HEK293 (cell line): ENCODE results near the gene CCDC78.
A peak's percentile ranks its signal among the peaks of the same experiment; 100 is the strongest.

Experiments used
- CTCF ChIA-PET: fragments of 350-600 bp; formaldehyde crosslinking; extraction: SDS; loops from one replicate; lab custom pipeline; 2021; ENCODE audit warnings: antibody characterized with exemption; lab: Yijun Ruan, JAX
- POLR2A ChIA-PET: fragments of 300-600 bp; formaldehyde crosslinking; extraction: SDS; loops from one replicate; lab custom pipeline; 2020; ENCODE audit warnings: antibody characterized with exemption, inconsistent platforms; lab: Yijun Ruan, JAX
- H3K27ac ChIP-seq: fragments of 200-500 bp; sonication (Bioruptor generic); 2 replicates; pipeline ENCODE4 v1.5.1; 2014; ENCODE audit warnings: low read depth, low read length, control low read depth, inconsistent platforms; ENCODE audit errors: extremely low read depth
- H3K36me3 ChIP-seq, 2 experiments: fragments of 200-500 bp in 1 of 2; sonication (Bioruptor generic) in 1 of 2; 1 replicate in 1 of 2; 2 replicates in 1 of 2; pipeline ENCODE4 v1.5.1; 2014 to 2017; ENCODE audit warnings: inconsistent platforms in 2 of 2, low read length in 2 of 2; ENCODE audit not compliant: control insufficient read depth in 2 of 2, insufficient read depth in 1 of 2
- H3K4me1 ChIP-seq: fragments of 200-500 bp; sonication (Bioruptor generic); 2 replicates; pipeline ENCODE4 v1.5.1; 2014; ENCODE audit warnings: mild to moderate bottlenecking, low read length, inconsistent platforms; ENCODE audit not compliant: control insufficient read depth, insufficient read depth
- H3K4me3 ChIP-seq: 2 replicates; pipeline ENCODE4 v1.5.1; 2011; ENCODE audit warnings: low read depth, mild to moderate bottlenecking, control low read depth, low read length, moderate library complexity
- H3K9me3 ChIP-seq: fragments of 200-500 bp; sonication (Bioruptor generic); 2 replicates; pipeline ENCODE4 v1.5.1; 2014; ENCODE audit warnings: low read depth, low read length, inconsistent platforms; ENCODE audit not compliant: control insufficient read depth, insufficient read depth
- BCL11A ChIP-seq: fragments of 450-650 bp; formaldehyde crosslinking; IDR thresholded peaks from 2 replicates; pipeline ENCODE4 v1.5.1; 2016; ENCODE audit warnings: low read depth, missing biosample characterization, missing genetic modification characterization
- GLIS1 ChIP-seq: fragments of 450-650 bp; formaldehyde crosslinking; IDR thresholded peaks from 2 replicates; pipeline ENCODE4 v1.5.1; 2016; ENCODE audit warnings: missing biosample characterization, missing genetic modification characterization
- KLF1 ChIP-seq: fragments of 450-650 bp; formaldehyde crosslinking; IDR thresholded peaks from 2 replicates; pipeline ENCODE4 v1.5.1; 2016; ENCODE audit warnings: missing biosample characterization, missing genetic modification characterization
- KLF8 ChIP-seq: fragments of 450-650 bp; formaldehyde crosslinking; IDR thresholded peaks from 2 replicates; pipeline ENCODE4 v1.5.1; 2016; ENCODE audit warnings: missing biosample characterization, missing genetic modification characterization
- MZF1 ChIP-seq: fragments of 450-650 bp; formaldehyde crosslinking; IDR thresholded peaks from 2 replicates; pipeline ENCODE4 v1.5.1; 2017; ENCODE audit warnings: missing biosample characterization, missing genetic modification characterization, borderline replicate concordance
- PRDM10 ChIP-seq: fragments of 450-650 bp; formaldehyde crosslinking; IDR thresholded peaks from 2 replicates; pipeline ENCODE4 v1.5.1; 2016; ENCODE audit warnings: missing biosample characterization, missing genetic modification characterization
- SP2 ChIP-seq: fragments of 450-650 bp; formaldehyde crosslinking; IDR thresholded peaks from 2 replicates; pipeline ENCODE4 v1.5.1; 2016; ENCODE audit warnings: missing biosample characterization, missing genetic modification characterization
- WT1 ChIP-seq: fragments of 450-650 bp; formaldehyde crosslinking; IDR thresholded peaks from 2 replicates; pipeline ENCODE4 v1.5.1; 2016; ENCODE audit warnings: missing biosample characterization, missing genetic modification characterization
- YY1 ChIP-seq: fragments of 450-650 bp; formaldehyde crosslinking; IDR thresholded peaks from 2 replicates; pipeline ENCODE4 v1.5.1; 2018; ENCODE audit warnings: missing biosample characterization, missing genetic modification characterization
- ZBTB6 ChIP-seq: fragments of 450-650 bp; formaldehyde crosslinking; IDR thresholded peaks from 2 replicates; pipeline ENCODE4 v1.5.1; 2017; ENCODE audit warnings: missing biosample characterization, missing genetic modification characterization
- ZBTB8A ChIP-seq: fragments of 450-650 bp; formaldehyde crosslinking; IDR thresholded peaks from 2 replicates; pipeline ENCODE4 v1.5.1; 2016; ENCODE audit warnings: missing biosample characterization, missing genetic modification characterization
- ZFHX2 ChIP-seq: fragments of 450-650 bp; formaldehyde crosslinking; conservative IDR thresholded peaks from 2 replicates; pipeline ENCODE4 v1.5.1; 2016; ENCODE audit warnings: missing biosample characterization, missing genetic modification characterization
- ZFP41 ChIP-seq: fragments of 450-650 bp; formaldehyde crosslinking; IDR thresholded peaks from 2 replicates; pipeline ENCODE4 v1.5.1; 2016; ENCODE audit warnings: missing biosample characterization, missing genetic modification characterization, borderline replicate concordance
- ZNF184 ChIP-seq: fragments of 450-650 bp; IDR thresholded peaks from 2 replicates; pipeline ENCODE4 v1.5.1; 2018; ENCODE audit warnings: missing biosample characterization, mild to moderate bottlenecking, missing genetic modification characterization
- ZNF2 ChIP-seq: fragments of 450-650 bp; formaldehyde crosslinking; IDR thresholded peaks from 2 replicates; pipeline ENCODE4 v1.5.1; 2016; ENCODE audit warnings: missing biosample characterization, missing genetic modification characterization
- ZNF202 ChIP-seq: fragments of 450-650 bp; formaldehyde crosslinking; IDR thresholded peaks from 2 replicates; pipeline ENCODE4 v1.5.1; 2016; ENCODE audit warnings: missing biosample characterization, missing genetic modification characterization, borderline replicate concordance
- ZNF394 ChIP-seq: fragments of 450-650 bp; formaldehyde crosslinking; IDR thresholded peaks from 2 replicates; pipeline ENCODE4 v1.5.1; 2016; ENCODE audit warnings: missing biosample characterization, missing genetic modification characterization, mild to moderate bottlenecking, moderate library complexity, borderline replicate concordance
- ZNF544 ChIP-seq: fragments of 450-650 bp; formaldehyde crosslinking; IDR thresholded peaks from 2 replicates; pipeline ENCODE4 v1.5.0; 2017; ENCODE audit warnings: missing biosample characterization, missing genetic modification characterization
- ZNF549 ChIP-seq: fragments of 450-650 bp; IDR thresholded peaks from 2 replicates; pipeline ENCODE4 v1.5.1; 2018; ENCODE audit warnings: missing biosample characterization, missing genetic modification characterization, mild to moderate bottlenecking, inconsistent platforms, moderate library complexity
- ZNF560 ChIP-seq: fragments of 450-650 bp; formaldehyde crosslinking; IDR thresholded peaks from 2 replicates; pipeline ENCODE4 v1.5.1; 2017; ENCODE audit warnings: missing biosample characterization, missing genetic modification characterization, borderline replicate concordance
- ZNF600 ChIP-seq: fragments of 450-650 bp; formaldehyde crosslinking; IDR thresholded peaks from 2 replicates; pipeline ENCODE4 v1.5.1; 2016; ENCODE audit warnings: missing biosample characterization, missing genetic modification characterization
- ZNF677 ChIP-seq: fragments of 450-650 bp; IDR thresholded peaks from 2 replicates; pipeline ENCODE4 v1.5.0; 2018; ENCODE audit warnings: missing biosample characterization, mild to moderate bottlenecking, missing genetic modification characterization, moderate library complexity
- TF ChIP-seq, protein P1 (sequence below): fragments of 450-650 bp; formaldehyde crosslinking; IDR thresholded peaks from 2 replicates; pipeline ENCODE4 v1.5.1; 2016; ENCODE audit warnings: missing biosample characterization, missing genetic modification characterization

The CCDC78 gene

DNA sequence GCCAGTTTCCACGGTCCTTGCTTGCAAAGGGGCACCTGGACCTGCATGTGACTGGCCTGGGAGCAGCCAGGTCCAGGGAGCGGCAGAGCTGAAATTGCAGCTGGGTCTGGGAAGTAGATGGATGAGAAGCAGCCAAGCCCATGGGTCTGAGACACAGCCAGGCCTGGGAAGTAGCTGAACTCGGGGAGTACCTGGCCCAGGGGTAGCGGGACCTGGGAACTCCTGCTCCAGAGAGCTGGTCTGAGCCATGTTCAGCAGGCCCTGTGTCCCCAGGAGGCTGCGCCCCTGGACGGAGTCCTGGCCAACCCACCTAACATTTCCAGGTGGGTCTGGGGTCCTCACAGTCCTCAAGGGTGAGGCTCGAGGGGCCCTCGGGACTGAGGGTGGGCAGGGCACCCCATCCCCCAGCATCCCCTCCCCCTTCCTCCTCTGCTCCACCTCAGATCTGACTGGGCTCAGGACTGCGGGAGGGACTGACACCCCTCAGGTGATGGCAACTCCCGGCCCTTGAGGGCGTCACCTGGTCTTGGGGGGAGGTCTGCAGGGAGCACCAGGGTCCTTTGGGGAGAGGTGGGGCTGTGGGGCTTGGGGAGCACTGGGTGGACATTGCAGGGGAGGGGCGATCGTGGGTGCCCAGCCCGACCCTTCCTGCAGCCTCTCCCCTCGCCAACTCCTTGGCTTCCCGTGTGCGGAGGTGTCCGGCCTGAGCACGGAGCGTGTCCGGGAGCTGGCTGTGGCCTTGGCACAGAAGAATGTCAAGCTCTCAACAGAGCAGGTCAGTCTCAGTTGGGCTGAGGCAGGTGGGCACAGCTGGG, 37.3 kb upstream of the CCDC78 start:
- no peaks in the 10 kb centered on the region for H3K36me3 ChIP-seq
- no peak overlapping the region for H3K4me3 ChIP-seq
- TF ChIP-seq ZNF394 (peak; percentile 99), BCL11A (no peak), ZNF600 (tag by site-specific recombination) (no peak), ZNF544 (tag by site-specific recombination) (no peak), ZNF2 (tag by site-specific recombination) (no peak)
- ChIA-PET CTCF (no interaction called here), POLR2A (interaction anchor here (1.0 kb wide), 1 partner anchor 10 kb away, joined by 5 read pairs; no protein-coding TSS in a partner anchor)
- no peak overlapping the region for H3K27ac ChIP-seq
- no peaks in the 10 kb centered on the region for H3K4me1 ChIP-seq
- no peaks in the 10 kb centered on the region for H3K9me3 ChIP-seq

DNA sequence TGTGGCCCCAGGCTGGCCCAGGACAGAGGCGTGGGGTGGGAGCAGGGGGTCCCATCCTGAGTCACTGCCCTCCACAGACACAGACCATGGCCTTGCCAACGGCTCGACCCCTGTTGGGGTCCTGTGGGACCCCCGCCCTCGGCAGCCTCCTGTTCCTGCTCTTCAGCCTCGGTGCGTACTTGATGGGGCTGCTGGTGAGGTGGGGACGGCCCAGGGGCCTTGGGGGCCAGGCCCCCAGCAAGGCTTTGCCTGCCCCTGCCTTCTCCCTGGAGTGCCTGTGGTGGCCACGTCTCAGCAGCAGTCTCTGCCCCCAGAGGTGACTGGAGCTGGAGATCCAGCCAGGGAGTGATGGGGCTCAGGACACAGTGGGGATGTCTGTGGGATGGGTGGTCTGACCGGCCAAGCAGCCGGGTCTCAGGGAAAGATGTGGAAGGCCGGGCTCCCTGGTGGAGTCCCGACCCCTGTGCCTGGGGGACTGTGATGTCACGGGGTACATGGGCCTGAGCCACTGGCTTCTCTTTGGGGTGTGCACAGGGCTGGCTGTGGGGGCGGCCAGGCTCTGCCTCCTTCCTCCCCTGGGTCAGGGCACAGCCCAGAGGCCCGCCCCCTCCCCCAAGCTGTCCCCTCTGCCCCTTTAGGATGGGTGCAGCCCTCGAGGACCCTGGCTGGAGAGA, 36.5 kb upstream of the CCDC78 start:
- TF ChIP-seq GLIS1 (tag by site-specific recombination), result peak; percentile 29; the same call in 1 of the 2 replicates
- TF ChIP-seq ZFHX2, result 0 out of 2 replicates have a peak, but pooled peaks have one; percentile 8
- no peak for TF ChIP-seq ZNF549 (tag by site-specific recombination)
- ChIA-PET CTCF (no interaction called here), POLR2A (interaction anchor here (1.0 kb wide), 1 partner anchor 11 kb away, joined by 5 read pairs; no protein-coding TSS in a partner anchor)
- Histone ChIP-seq H3K4me1 (no peaks in the 10 kb centered on the region), H3K9me3 (no peaks in the 10 kb centered on the region), H3K27ac (no peak overlapping the region), H3K36me3 (no peaks in the 10 kb centered on the region), H3K4me3 (no peak overlapping the region)

DNA sequence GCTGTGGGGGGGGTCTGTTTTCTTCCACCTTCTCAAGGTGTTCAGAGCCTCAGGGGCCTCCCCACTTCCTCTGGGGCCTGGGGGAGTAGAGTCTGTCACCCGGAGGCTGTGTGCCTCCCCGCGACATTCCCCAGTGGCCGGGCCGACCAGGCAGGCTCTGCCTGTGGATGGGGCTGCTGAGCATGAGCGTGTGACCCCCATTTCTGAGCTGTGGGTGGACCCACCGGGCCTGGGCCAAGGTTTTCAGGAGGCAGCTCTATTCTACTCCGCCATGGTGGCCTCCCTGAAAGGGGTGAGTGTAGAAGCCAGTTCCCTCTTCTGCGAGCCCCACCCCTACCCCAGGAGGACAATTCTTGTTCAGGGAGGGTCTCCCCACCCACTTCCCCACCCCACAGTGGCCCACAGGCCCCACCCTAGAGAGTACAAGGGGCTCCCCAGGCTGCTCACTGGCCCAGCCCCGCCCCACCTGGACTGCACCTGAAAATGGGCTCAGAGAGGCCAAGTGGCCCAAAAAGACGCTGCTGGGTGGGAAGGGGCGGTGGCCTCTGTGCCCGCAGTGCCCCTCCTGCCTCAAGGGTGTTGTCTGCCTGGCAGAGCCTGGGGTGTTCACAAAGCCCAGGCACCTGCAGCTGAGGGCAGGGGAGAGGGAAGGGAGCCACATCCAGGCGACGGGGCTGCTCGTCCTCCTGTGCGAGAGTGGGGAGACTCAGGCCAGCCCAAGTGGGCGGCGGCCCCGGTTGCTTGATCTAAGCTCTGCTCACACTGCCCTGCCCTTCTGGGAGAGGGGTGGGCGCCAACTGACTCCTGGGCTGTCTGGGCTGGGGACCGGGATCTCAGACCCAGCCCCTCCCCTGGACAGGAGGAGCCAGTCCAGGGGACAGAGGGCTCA, 35.6 kb upstream of the CCDC78 start:
- H3K27ac ChIP-seq, result no peak overlapping the region
- no peaks in the 10 kb centered on the region for H3K9me3 ChIP-seq
- H3K36me3 ChIP-seq, result no peaks in the 10 kb centered on the region
- CTCF ChIA-PET, result interaction anchor here (1.3 kb wide), 1 partner anchor 16 kb away, joined by 4 read pairs; no protein-coding TSS in a partner anchor
- no peak overlapping the region for H3K4me3 ChIP-seq
- POLR2A ChIA-PET, result no interaction called here
- no peaks in the 10 kb centered on the region for H3K4me1 ChIP-seq
- TF ChIP-seq KLF8 (tag by site-specific recombination) (no peak), SP2 (tag by site-specific recombination) (peak; percentile 19), ZFP41 (tag by site-specific recombination) (no peak), MZF1 (tag by site-specific recombination) (no peak), ZBTB6 (tag by site-specific recombination) (no peak), ZBTB8A (tag by site-specific recombination) (0 out of 2 replicates have a peak, but pooled peaks have one; percentile 28), ZNF677 (tag by site-specific recombination) (no peak), ZNF202 (tag by site-specific recombination) (no peak), ZNF184 (no peak), WT1 (tag by site-specific recombination) (no peak), PRDM10 (peak; percentile 38), ZNF560 (tag by site-specific recombination) (no peak), YY1 (tag by site-specific recombination) (no peak), KLF1 (tag by site-specific recombination) (peak; percentile 97)
- TF ChIP-seq, protein P1, sequence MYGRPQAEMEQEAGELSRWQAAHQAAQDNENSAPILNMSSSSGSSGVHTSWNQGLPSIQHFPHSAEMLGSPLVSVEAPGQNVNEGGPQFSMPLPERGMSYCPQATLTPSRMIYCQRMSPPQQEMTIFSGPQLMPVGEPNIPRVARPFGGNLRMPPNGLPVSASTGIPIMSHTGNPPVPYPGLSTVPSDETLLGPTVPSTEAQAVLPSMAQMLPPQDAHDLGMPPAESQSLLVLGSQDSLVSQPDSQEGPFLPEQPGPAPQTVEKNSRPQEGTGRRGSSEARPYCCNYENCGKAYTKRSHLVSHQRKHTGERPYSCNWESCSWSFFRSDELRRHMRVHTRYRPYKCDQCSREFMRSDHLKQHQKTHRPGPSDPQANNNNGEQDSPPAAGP (tag by site-specific recombination), result peak; percentile 74; the same call in 1 of the 2 replicates
